ENCODE measurements around the gene KAT5.
"Not testable (repeated sequence)": the region's sequence is repeated elsewhere in the genome, so short reads cannot be mapped to it uniquely, and the experiment has no call there.

KAT5 gene

GRCh38 chr11:65710421-65710820 lies 1.6 kb upstream of the KAT5 start:
- ATAC-seq, result no peak

DNA sequence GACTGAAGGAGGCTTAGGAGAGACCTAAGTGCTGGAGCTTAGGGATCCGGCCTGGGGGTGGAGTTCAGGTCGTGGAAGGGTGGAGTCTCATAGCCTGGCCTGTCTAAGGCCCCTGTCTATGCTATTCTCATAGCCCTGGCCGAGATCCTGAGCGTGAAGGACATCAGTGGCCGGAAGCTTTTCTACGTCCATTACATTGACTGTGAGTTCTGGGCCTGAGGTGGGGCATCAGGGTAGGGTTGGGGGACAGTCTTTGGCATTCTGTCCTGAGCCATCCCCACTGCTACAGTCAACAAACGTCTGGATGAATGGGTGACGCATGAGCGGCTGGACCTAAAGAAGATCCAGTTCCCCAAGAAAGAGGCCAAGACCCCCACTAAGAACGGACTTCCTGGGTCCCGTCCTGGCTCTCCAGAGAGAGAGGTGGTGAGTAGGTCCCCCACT lies 603 bp downstream of the KAT5 start:
- ATAC-seq, result no peak

DNA sequence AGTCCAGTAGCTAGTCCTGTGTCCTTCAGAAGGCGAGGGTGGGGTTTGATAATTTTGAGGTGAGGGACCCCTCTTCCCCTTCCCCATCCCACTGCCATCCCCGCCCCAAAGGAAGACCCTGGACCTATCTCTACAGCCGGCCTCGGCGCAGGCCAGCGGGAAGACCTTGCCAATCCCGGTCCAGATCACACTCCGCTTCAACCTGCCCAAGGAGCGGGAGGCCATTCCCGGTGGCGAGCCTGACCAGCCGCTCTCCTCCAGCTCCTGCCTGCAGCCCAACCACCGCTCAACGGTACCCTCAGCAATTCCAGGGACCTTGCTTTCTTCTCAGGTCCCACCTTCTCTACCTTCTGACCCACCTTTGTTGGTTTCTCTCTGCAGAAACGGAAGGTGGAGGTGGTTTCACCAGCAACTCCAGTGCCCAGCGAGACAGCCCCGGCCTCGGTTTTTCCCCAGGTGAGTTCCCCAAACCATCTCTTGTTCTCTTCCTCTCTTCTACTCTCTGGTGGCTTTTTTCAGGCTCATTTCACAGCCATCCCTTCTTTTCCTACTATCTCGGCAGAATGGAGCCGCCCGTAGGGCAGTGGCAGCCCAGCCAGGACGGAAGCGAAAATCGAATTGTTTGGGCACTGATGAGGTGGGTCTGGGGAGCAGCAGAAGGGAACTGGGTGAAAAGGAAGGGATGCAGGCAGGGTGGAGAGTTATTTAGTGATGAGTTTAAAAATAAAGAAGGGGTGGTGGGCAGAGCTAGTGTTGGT lies 1.3 kb downstream of the KAT5 start:
- ATAC-seq, result no peak

DNA sequence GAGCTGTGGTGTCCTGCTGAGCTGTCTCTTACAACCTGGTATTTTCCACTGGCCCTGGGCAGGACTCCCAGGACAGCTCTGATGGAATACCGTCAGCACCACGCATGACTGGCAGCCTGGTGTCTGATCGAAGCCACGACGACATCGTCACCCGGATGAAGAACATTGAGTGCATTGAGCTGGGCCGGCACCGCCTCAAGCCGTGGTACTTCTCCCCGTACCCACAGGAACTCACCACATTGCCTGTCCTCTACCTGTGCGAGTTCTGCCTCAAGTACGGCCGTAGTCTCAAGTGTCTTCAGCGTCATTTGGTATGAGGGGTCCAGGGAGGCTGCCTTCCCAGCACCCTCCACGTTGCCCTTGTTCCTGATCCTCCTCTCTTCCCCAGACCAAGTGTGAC lies 2.4 kb downstream of the KAT5 start:
- no peak for ATAC-seq

GRCh38 chr11:65716302-65716701 lies 4.2 kb downstream of the KAT5 start:
- no peak for ATAC-seq

DNA sequence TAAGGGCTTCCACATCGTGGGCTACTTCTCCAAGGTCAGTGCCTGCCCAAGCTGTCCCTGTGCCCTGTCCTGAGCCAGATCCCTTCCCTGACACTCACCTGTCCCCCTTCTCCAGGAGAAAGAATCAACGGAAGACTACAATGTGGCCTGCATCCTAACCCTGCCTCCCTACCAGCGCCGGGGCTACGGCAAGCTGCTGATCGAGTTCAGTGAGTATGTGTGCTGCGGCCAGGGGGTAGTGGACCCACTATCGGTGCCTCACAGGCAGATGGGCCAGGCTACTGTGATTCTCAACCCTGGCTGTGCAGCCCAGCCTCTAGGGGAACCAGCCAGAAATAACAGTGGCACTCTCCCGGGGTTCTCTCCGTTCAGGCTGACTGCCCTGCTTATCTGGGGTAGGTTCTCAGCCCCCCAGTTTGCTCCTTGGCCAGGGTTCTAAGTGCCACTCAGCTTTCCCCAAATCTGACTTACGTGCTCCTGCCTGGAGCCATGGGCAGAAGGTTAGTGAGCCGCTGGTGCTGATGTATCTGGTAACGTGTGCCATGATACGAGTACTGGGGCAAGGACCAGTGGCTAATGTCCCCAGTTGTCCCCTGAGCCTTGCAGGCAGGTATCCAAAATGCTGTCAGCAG lies 4.8 kb downstream of the KAT5 start:
- no peak for ATAC-seq

GRCh38 chr11:65717906-65718305 lies 5.9 kb downstream of the KAT5 start:
- no peak for ATAC-seq

GRCh38 chr11:65718531-65718930 lies 6.5 kb downstream of the KAT5 start:
- ATAC-seq, result no peak

- ATAC-seq, result no peak
Observed at GRCh38 chr11:65718964-65719492, 7.0 kb downstream of the KAT5 start.

GRCh38 chr11:65719871-65720210 lies 7.8 kb downstream of the KAT5 start:
- peak; percentile 1 to 8 for ATAC-seq

- peak; percentile 93 for ATAC-seq
Observed at GRCh38 chr11:65720211-65720934, 8.3 kb downstream of the KAT5 start, which contains the start of gene RNASEH2C. Gene RNASEH2C, minus strand, starts transcription at chr11:65720798. Its CDS starts 40 bp downstream, at chr11:65720758.

- ATAC-seq, result no peak
Observed at GRCh38 chr11:65722261-65722660, 10.2 kb downstream of the KAT5 start.

GRCh38 chr11:65726660-65727059 lies 14.6 kb downstream of the KAT5 start:
- ATAC-seq, result no peak

GRCh38 chr11:65727865-65728264 lies 15.8 kb downstream of the KAT5 start:
- no peak for ATAC-seq

DNA sequence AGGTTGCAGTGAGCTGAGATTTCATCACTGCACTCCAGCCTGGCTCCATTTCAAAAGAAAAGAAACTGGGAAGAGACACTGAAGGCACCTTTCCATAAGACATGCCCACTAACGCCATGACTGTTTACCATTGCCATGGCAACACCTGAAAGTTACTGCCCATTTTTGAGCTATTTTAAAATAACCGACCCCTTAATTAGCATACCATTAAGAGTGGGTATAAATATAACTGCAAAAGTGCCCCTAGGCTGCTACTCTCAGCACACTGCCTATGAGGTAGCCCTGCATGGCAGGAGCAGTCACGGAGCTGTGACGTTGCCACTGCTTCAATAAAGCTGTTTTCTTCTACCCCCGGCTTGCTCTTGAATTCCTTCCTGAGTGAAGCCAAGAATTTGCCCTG lies 18.4 kb downstream of the KAT5 start:
- no peak for ATAC-seq

DNA sequence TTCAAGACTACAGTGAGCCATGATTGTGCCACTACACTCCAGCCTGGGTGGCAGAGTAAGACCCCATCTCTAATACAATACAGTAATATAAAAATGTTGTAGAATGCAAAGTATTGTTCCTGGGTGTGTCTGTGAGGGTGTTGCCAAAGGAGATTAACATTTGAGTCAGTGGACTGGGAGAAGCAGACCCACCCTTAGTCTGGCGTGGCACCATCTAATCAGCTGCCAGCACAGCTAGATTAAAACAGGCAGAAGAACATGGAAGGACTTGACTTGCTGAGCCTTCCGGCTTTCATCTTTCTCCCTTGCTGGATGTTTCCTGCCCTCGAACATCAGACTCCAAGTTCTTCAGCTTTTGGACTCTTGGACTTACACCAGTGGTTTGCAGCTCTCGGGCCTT lies 23.1 kb downstream of the KAT5 start:
- not testable (repeated sequence) for ATAC-seq

DNA sequence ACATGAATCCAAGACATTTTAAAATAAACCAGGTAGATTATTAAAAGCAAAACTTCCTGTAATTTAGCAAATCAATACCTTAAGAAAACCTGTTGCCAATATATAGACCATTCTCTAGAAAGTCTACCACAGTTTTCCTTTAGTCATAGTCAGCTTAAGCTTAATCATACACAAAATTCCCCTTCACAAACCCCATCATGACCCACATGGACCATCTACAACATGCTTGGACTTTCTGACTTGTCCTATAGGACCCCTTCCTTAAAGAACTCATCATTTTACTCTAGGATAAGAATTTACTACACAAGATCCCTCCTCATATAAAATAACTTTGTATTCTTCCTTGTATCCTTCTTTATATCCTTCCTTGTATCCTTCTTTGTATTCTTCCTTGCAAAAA lies 24.8 kb downstream of the KAT5 start:
- ATAC-seq, result no peak

DNA sequence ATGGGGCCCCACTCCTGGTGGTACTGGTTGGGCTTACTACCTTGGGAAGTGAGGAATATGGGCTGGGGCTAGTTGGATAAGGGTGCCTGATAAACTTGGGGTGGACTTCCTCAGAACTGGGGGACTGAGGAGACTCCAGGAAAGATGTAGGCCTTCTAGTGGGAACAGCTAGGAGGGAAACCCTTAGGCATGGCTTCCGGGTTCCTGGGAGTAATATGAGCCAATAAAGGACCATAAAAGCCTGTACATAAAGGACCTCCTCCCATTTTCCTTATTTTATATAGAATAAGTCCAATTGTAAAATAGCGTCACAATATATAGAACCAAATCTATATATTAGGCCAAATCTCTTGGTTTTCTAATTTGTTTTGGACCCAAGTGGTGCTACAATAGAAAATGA lies 27.0 kb downstream of the KAT5 start:
- no peak for ATAC-seq

- ATAC-seq, result no peak
Observed at GRCh38 chr11:65741185-65741584, 29.1 kb downstream of the KAT5 start.

- ATAC-seq, result no peak
Observed at GRCh38 chr11:65742353-65742752, 30.3 kb downstream of the KAT5 start.

DNA sequence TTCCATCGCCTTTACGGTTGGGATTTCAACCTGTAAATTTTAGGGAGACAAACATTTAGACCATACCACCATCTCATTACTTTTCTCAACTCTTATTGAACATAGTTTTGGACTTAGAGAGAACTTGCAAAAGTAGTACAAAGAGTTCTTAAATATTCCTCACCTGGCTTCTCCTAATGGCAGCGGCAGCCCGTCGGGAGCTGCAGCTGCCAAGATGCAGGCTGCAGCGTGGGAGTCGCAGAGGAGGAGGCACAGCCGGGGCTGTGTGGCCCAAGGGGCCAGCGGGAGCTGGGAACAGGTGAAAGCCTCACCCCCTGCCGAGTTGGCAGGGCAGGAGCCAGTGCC lies 31.6 kb downstream of the KAT5 start:
- ATAC-seq, result no peak

DNA sequence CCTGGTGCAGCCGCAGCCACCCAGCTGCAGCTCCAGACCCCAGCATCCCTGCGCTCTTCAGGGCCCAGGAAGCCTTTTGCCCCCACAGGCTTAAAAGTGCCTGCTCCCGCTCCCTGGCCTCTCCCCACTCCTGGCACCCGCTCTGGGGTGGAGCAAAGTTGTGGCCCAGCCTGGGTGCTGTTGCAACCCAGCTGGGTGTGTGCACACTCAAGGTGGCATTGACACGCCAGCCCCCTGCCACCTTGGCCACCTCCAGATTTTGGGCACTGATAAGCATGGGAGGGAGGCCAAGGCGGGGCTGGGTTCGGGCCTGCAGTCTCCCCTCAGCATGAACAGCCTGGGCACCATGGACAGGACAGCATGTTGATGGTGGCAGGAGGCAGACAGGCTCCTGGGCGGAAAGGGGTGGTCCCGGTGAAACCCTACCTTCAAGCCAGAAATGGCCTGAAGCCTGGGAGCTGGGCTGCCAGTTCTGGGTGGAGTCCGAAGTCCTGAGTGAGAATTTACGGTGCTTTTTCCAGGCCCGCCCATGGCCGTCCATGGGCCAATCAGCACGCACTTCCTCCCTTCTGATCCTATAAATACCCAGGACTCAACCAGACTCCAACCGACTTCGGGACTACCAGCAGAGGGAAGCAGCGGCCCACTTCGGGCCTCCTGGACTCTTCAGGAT lies 32.1 kb downstream of the KAT5 start:
- ATAC-seq, result peak in 1 of 2 donors; percentile 20

- no peak for ATAC-seq
Observed at GRCh38 chr11:65744699-65745042, 32.6 kb downstream of the KAT5 start.
